GM18508 (cell line): ENCODE results near the gene ANKRD11.

Experiments used
- ATAC-seq: cut with Tn5 transposase; IDR thresholded peaks from one replicate; pipeline ENCODE4 v1.9.1; 2021; ENCODE audit warnings: moderate number of reproducible peaks; ENCODE audit not compliant: insufficient read depth, unreplicated experiment

Gene ANKRD11

DNA sequence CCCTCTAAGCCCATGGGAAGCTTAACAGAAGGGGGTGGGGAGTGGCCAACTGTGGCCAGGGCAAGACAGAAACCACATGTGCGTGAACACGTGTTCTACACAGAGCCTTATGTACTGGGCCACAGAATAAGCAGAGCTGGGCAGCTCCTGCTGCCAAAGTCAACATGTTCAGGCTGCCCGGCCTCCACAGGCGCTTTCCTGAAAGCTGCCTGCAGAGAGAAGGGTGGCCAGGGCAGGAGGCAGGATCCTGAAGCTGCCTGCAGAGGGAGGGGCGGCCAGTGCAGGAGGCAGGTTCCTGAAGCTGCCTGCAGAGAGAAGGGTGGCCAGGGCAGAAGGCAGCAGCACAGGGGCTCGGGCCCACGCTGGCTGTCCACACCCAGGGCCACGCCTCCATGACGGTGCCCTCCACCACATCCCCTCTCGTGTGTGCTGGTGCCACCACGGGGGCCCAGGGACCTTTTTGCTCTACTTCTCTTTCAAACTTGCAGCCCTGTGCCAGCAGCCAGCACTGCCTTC is 79.5 kb downstream of the ANKRD11 start:
- ATAC-seq: no peak

DNA sequence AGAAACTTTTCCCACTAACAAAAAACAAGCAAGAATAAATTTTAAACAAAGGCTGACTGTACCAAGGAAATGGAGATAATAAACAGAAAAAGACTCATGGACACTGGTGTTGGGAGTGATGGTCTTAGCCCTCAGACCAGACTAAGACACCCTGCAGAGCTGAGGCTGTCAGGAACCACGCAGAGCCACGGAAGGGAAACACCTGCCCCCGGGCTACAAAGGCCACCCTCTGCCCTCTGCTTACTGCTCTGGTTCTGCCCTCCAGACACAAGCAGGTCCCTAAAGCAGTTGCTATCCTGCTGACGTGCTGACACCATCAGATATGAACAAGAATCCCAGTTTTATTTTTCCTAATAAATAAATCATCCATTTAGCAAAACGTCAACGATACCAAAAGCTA is 80.0 kb downstream of the ANKRD11 start:
- ATAC-seq: no peak

DNA sequence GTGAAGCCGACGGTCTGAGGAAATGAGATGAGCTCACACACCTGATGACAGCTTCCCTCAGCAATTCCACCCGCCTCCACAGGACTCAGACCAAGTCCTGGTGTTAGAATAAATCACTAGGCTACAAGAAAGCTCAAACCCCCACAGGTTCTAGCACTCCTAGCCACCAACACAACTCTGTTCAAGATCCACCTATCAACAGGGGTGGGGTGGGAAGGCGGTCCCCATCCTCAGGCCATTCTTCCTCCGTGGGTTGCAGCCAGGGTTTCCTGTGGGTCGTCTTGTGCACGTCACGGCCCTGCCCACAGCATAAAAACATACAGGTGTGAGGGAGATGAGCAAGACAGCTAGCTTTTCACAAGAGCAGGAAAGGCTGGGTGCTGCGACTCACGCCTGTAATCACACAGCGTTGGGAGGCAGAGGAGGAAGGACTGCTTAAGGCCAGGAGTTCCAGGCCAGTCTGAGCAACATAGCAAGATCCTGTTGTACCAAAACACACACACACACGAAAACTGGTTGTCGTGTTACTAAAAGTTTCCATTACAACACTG is 81.1 kb downstream of the ANKRD11 start:
- ATAC-seq: no peak

DNA sequence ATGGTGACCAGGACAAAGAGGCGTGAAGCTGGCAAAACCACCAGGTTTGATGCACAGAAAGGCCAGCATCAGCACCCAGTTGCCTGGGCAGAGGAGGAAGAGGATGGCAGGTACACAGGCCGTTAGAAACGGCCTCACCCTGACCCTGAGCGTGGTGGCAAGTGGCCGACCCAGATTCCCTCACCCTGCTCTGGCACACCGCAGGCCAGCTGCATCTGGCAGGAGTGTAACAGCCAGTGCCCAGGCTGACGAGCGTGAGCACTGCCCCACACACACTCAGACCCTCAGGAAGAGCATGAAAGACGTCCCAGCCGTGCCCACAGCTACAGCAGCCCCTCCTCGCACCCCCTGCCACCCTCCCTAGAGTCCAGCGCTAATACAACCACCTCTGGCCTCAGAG is 82.0 kb downstream of the ANKRD11 start:
- ATAC-seq: no peak

DNA sequence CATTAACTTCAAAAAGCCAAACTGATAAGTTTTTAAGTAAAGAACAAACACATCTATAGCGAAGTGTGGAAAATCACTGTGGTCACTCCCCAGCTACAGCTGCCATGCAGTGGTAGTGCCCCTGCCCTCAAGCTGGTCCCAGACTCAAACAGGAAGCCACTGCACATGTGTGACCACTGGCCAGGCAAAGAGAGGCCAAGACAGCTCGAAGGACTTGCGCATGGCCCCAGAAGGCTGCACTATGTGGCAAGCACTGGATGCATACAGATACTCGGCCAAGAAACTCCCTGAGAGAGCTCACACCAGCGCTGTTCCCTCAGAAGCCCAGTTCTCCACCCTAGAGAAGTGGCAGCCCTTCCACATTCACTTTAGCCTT is 82.4 kb downstream of the ANKRD11 start:
- ATAC-seq: no peak

DNA sequence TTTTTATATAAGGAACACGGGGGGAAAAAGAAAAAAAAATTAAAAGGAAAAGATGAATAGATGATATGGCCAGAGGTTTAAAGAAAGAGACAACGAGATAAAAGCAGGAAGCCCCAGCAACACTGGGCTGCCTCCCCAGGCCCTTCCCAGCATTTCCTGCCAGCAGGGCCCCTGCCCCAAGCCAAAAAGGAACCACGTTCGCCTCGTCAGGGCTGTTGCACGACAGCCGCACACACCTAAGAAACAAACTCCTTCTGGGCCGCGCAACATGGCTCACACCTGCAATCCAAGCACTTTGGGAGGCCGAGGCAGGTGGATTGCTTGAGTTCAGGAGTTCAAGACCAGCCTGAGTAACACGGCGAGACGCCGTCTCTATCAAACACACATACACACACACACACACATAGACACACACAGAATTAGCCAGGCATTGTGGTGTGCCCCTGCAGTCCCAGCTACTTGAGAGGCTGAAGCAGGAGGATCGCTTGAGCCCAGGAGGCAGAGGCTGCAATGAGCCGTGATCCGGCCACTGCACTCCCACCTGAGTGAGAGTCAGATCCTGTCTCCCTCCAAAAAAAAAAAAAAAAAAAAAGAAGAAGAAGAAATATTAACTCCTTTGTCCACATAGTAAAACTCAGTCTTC is 83.0 kb downstream of the ANKRD11 start:
- no peak for ATAC-seq

DNA sequence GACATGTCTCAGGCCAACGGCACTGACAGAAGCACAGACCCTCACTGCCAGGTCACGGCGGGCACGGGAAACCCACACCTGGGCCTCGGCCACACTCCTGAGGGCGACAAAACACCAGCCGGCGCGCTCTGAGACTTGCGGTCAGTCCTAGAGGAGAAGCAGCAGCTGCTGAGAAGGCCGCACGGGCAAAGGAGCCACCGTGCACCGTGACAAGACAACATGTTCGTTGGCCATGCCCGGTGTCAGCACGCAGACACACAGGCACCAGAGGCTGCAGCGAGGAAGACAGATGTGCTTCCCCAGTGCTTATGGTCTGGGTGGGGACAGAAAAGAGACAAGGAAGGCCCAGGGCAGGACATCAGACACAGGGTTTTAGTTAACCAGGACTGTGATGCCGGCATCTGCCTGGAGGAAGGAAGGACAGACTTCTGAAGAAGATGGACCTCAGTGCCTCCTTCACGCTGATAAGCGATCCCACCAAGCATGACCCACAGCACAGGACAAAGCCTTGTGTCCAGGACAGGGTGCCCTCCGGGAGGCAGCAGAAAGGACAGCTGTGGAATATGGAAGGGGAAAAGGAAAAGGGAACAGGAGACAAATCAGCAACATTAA is 84.0 kb downstream of the ANKRD11 start:
- no peak for ATAC-seq

DNA sequence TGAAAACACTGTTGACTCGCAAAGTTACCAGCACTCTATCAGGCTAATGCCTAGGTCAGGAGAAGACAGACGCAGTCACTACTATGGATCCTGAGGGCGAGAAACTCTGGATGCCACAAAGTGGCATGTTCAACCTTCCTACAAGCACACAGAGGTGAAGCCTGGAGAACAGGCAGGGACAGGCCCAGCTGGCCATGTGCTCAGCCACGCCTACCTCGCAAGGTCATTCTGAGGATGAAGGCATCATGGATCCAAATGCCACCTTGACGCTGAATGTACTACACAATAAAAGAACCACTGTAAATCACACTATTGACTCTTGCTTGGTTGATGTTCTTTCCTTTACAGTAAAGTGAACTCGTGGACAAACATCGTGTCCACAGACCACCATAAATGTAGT is 85.8 kb downstream of the ANKRD11 start:
- ATAC-seq: no peak

DNA sequence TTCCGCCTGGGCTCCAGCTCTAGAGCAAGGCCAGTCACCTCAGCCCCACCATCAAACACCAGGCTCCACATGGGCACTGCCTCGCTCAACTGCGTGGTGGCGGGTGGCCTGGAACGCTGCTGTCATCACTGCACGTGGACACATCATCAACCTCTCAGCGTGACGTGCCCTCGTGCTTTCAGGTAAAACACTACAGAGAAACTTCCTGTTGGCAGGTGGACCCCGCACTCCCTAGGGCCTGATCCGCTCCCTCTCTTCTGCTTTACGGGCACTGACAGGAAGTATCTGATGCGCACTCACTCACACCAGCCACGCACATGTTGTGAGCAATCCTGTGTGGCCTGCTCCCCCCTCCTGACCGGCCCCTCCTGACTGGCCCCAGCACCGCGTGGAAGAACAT is 87.4 kb downstream of the ANKRD11 start:
- no peak for ATAC-seq

DNA sequence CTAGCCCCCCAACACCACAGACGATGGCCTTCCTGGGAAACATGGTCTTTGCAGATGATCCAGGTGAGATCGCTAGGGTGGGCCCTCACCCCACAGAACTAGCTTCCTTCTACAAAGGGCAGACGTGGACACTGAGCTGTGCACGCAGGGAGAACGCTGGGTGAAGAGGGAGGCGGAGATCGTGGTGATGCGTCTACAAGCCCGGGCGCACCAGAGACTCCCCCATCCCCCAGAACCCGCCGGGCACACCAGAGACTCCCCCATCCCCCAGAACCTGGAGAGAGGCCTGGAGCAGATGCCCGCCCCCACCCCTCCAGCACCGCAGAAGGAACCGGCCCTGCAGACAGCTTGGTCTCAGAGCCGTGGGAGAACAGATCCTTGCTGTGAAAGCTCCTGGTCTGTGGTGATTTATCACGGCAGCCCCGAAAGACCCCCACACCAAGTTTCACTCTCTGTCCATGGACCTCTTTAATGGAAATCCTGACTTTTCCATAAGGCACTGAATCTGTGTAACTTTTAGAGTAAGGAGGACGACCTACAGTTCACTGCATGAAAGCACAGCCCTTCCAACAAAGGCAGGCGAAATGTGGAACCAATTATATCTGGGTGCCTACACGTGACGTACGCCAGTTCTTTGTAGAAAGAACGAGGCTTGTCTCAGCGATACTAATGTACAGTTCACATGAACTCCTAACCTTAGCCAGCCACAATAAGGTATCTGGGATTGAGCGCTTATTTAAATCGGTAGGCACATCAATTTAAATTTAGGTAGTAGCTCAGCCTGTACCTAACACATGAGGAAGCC is 88.5 kb downstream of the ANKRD11 start:
- no peak for ATAC-seq

DNA sequence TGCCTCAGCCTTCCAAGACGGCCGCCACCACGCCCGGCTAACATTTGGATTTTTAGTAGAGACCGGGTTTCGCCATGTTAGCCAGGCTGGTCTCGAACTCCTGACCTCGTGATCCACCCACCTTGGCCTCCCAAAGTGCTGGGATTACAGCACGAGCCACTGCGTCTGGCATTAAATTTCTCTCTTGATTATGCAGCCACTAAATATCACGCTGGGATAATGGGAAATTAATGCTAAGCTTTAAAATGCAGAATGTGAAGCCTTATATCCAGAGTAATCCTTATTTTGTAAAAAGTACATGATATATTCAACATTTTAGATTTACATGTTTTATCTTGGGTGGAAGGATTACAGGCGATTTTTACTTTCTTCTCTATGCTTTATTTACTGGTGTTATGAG is 89.2 kb downstream of the ANKRD11 start:
- ATAC-seq: no peak

DNA sequence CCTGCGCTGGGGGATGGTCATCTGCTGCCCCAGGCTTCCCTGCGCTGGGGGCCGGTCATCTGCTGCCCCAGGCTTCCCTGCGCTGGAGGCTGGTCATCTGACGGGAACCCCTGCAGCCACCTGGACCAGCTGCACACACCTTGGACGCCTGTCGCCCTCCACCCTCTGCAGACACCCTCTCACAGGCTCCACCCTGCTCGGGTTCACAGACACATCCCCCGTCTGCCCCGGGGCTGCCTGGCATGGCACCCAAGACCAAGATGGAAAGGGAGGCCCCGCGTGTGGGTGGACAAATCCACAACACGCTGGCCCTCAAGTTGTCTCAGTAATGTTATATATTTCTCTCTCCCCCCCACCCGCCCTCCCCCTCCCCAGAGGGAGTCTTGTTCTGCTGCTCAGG is 89.6 kb downstream of the ANKRD11 start:
- no peak for ATAC-seq

DNA sequence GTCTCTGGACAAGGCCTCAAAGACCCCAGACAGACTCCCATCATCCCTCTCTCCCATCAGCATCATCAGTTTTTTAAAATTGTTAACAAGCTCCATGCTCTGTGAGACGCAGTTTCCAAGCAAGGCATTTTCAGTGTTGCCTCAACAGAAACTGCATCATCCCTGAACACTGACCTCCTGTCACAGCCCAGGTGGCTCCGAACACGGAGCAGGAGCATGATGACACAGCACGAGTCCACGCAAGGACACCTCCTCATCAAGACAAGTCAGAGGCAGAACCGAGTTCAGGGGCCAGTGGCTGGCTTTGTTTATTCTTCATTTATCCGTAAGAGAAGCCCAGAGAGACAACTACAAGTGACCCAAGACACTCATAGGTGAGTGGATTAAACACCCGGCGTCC is 91.4 kb downstream of the ANKRD11 start:
- no peak for ATAC-seq

DNA sequence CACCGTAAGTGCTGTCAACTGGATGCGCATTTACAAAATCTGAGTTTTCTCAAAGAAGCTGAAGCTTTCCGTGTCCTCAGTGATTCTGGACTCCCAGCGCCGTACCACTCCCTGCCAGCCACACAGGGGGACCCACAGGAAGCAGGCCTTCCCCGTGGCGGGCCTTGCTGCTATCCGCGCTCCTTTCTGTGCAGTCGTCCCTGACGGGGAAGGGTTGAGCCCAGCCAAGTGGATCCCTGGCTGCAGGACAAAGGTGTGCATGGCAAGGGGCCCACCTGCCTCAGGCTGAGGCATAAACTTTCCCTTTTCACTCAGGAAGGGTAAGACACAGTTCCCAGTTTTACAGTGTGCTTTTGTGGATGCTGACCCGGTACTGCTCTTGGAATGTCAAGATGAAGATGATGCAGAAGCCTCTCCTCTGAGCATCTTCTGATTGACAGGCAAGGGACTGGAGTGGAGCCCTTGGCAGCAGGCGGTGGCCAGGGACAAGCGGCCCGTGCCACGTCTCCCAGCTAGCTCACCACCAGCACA is 93.0 kb downstream of the ANKRD11 start:
- no peak for ATAC-seq

DNA sequence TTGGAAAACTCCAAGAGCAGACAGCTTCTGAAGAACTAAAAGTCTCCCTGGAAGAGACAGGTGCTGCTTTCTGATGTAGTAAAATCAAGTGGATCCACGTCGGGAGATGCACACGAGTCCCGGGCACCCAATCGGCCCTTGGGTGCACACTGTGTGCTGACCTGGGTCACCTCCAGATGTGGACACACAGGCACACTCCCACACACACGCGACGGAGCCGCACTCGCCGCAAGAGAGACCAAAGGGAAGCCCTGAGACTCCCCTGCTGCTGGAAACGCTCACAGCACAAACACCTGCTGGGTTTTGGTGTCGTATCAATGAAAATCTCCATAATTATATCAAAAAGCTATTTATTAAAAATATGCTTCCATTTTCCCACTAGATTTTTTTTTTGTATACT is 94.2 kb downstream of the ANKRD11 start:
- ATAC-seq: no peak

DNA sequence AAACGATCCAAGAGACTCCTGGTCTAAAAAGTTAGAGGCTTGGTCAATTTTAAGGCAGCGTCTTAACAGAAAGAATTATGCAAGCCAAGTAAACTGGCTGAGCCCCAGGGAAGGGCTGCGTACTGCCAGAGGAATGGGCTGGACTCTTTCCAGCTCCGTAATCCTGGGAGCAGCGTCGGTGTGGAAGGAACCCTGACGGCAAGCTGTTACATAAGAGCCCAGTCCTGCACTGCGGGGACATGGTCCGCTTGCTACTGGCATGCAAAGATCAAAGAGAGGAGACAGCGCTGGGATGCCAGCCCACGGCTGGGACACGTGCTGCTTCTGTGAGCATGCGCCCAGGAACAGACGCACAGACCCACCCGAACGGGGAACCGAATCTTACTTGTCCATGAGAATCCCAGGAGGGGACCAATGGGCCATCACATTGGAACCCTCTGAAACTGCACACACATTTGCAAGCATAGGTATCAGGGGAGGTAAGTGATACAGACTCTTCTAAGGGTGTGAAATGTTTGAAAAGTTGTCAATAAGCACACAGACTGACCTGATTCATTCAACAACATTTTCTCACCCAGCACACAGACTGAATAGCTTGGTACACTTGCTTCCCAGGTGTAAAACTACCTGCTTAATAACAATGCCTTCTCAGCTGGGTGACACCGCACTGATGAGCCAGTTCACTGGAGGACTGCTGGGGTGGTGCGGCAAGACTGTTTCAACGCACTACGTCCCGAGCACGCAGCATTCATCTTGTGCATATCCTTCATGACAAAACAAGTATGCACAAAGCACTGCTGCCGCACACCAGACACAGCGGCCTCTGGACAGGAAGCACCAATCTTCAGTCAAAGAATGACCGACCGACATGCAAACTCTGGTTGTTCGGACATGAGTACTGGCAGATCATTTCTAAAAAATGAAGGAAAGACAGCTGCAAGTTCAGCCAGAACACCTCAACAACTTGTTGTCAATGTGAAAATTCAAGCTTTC is 94.9 kb downstream of the ANKRD11 start:
- ATAC-seq: no peak

DNA sequence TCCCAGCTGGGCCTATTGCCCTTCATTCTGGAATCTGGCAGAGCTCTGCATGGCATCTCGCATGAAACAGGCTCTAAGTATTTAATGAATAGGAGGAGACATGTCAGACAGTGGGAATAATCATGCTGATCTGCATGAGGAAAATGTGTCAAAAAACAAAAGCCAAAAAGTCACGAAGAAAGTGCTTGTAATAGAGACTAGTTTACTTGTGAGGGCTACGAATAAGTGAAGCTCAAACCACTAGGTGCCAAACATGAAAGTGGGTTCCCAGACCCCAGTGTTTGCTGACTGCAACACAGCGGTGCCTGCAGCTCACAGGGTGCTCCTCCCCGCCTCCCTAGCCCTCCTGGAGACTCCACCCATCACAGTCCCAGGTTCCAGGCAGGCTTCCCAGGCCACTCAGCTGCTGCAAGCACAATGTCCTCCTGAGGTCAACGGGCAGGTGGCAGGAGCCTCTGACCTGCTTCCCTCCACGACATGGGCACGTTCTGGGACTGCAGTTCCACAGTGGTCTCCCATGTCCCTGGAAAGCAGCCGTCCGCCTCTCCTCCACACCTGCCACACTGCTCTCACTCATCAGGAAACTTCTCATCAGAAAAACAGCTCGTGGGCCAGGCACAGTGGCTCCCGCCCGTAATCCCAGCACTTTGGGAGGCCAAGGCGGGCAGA is 96.5 kb downstream of the ANKRD11 start:
- no peak for ATAC-seq

DNA sequence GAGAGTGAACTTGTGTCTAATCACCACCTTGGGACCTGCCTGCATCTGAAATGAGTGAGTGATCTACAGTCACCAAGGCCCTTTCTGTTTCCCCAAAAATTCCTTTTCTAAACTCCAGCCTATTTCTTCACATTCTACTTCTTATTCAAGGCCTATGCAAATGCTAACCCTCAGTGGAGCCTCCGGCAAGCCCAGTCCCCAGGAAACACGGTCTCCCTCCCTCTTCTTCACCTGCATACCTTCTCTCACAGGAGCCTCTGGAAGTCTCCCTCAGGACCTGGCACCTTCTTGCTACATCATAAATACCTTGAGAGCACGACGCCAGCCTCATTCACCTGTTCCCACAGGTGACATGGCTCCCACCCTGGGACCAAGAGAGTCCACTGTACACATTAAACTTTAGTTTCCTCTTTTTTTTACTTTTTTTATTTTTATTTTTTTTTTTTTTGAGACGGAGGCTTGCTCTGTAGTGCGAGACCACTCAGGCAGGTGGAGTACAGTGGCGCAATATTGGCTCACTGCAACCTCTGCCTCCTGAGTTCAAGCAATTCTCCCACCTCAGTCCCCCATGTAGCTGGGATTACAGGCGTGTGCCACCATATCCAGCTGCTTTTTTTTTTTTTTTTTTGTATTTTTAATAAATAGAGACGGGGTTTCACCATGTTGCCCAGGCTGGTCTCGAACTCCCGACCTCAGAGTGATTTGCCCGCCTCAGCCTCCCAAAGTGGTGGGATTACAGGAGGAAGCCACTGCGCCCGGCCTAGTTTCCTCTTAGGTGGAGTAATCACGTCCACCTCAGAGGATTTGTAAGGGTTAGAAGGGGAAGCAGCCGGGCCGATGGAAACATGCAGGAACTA is 97.3 kb downstream of the ANKRD11 start:
- no peak for ATAC-seq
